Measurements from ENCODE around the gene CNTN4.

The CNTN4 gene

DNA sequence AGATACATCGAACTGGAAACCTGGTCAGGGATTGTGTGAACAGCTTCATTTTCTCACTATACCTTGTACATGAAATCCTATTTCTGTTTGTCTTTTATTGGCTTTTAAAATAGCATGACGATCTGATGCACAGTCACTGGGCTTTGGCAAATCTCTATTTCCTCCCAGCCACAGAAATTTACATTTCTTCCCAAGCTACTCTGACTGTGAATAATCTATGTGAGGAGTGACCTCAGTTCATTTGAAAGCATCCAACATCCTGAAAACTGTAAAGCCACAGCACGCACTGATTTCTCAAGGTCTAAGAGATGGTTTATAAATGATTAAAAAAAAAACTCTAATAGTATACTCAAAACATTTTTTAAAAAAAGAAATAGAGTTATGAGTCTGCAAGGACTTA lies 561.2 kb downstream of the CNTN4 start:
- TF ChIP-seq, protein P1, sequence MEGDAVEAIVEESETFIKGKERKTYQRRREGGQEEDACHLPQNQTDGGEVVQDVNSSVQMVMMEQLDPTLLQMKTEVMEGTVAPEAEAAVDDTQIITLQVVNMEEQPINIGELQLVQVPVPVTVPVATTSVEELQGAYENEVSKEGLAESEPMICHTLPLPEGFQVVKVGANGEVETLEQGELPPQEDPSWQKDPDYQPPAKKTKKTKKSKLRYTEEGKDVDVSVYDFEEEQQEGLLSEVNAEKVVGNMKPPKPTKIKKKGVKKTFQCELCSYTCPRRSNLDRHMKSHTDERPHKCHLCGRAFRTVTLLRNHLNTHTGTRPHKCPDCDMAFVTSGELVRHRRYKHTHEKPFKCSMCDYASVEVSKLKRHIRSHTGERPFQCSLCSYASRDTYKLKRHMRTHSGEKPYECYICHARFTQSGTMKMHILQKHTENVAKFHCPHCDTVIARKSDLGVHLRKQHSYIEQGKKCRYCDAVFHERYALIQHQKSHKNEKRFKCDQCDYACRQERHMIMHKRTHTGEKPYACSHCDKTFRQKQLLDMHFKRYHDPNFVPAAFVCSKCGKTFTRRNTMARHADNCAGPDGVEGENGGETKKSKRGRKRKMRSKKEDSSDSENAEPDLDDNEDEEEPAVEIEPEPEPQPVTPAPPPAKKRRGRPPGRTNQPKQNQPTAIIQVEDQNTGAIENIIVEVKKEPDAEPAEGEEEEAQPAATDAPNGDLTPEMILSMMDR (conservative IDR thresholded peaks at IDR 0.05; ENCODE audit: low read depth, low read length), result no peak
- DNase-seq (ENCODE audit: low read depth), result peak; percentile 29
- H3K4me3 ChIP-seq (ENCODE audit: low read depth, low read length), result no peak overlapping the region

DNA sequence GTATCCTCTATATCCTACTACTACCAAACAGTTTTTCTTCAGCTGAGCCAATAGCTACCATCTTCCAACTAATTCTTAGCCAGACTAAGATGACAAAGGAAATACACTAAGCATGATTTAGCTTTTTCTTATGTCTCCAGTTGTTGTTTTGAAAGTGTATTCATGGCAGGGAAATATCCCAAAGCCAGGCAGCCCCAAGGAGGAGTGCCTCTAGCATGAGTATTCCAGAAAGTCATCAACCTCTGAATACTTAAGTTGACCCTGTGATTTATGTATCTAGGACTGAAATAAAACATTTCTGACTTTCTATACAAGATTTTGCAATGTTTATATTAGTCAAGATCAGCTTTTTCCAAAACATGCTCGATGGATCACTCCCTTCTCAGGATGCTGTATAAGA lies 562.4 kb downstream of the CNTN4 start:
- DNase-seq (ENCODE audit: low read depth), result peak; percentile 47
- TF ChIP-seq, protein P1 (conservative IDR thresholded peaks at IDR 0.05; ENCODE audit: low read depth, low read length), result no peak
- no peak overlapping the region for H3K4me3 ChIP-seq (ENCODE audit: low read depth, low read length)

DNA sequence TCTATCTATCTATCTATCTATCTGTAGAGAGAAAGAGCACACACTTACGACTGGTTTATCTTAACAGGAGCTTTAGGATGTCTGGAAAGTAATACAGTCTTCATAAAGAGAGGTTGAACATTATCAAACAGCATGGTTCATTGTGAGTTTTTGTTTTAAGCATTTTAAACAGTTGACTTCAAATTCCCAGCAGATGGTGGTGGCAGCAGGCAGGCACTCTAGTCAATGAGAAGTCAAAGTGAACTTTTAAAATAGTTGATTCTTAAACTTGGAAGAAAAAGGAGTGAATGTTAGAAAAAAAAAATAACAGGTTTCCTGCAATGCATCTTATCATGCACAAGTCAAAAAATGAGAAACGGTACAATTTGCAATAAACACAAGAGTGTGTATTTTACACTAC lies 578.8 kb downstream of the CNTN4 start:
- no peak overlapping the region for H3K4me3 ChIP-seq (ENCODE audit: low read depth, low read length)
- no peak for DNase-seq (ENCODE audit: low read depth)
- TF ChIP-seq, protein P1 (conservative IDR thresholded peaks at IDR 0.05; ENCODE audit: low read depth, low read length), result no peak

DNA sequence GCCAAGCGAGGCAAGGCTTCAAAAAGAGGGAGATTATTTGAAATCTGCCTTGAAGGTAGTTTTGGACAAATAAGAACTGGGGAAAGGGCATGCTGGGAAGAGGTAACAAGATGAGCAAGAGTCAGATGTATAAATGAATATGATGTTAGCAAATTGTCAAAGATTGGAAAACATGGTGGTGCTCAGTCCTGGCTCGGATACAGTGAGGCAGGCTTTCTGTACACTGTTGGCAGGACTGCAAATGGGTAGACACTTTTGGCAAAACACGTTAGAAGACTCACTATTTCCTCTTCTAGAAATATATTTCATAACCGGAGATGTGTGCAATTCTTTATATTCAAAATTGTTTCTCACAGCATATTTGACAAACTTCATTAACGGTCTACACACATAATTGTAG lies 581.6 kb downstream of the CNTN4 start:
- TF ChIP-seq, protein P1 (conservative IDR thresholded peaks at IDR 0.05; ENCODE audit: low read depth, low read length), result no peak
- DNase-seq (ENCODE audit: low read depth), result no peak
- H3K4me3 ChIP-seq (ENCODE audit: low read depth, low read length), result no peak overlapping the region

DNA sequence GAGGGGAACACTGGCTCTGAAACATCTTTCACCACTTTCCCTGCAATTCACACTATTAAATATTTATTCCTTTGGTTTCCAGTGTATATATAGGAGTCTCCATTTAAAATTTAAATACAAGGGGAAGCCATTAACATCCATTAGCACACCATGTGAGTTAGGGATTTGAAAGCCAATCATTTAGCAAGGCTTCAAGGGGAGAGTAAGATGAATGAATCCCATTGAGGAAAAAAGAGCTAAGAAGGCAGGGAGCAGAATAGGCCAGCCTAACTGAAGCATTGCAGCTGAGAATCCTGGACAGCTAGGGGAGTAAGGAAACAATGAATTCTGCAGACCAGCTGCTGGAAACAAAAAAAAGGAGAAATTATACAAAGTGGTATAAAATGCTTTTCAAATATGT lies 585.4 kb downstream of the CNTN4 start:
- DNase-seq (ENCODE audit: low read depth), result no peak
- TF ChIP-seq, protein P1 (conservative IDR thresholded peaks at IDR 0.05; ENCODE audit: low read depth, low read length), result no peak
- H3K4me3 ChIP-seq (ENCODE audit: low read depth, low read length), result no peak overlapping the region

DNA sequence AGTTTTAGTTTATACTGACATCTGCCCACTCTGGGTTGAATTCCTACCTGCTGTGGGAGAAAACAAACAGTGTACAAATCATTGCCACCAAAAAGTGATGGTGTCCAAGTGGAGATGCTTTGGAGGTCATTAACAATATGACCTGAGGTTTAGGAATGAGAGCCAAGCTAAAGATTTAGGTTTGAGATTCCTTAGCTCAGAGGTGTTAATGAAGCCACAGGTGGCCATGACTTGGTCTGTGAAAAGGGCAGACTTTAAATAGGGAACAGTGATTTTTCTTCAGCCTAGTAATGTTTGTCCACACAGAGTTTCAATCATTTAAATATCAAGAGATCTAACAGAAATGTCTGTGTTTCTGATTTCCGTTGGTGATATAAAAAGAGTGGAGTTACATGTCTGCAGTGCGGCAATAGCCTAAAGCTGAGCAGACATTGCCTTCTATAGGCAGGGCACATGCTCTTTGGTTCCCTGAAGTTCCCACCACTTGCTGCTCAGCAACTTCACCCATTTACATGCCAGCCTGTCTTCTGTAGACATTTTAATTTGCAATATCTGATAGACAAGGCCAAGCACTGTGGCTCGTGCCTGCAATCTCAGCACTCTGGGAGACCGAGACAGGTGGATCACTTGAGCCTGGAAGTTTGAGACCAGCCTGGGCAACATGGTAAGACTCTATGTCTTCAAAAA lies 588.3 kb downstream of the CNTN4 start:
- no peak for DNase-seq (ENCODE audit: low read depth)
- no peak overlapping the region for H3K4me3 ChIP-seq (ENCODE audit: low read depth, low read length)
- TF ChIP-seq, protein P1 (conservative IDR thresholded peaks at IDR 0.05; ENCODE audit: low read depth, low read length), result no peak

DNA sequence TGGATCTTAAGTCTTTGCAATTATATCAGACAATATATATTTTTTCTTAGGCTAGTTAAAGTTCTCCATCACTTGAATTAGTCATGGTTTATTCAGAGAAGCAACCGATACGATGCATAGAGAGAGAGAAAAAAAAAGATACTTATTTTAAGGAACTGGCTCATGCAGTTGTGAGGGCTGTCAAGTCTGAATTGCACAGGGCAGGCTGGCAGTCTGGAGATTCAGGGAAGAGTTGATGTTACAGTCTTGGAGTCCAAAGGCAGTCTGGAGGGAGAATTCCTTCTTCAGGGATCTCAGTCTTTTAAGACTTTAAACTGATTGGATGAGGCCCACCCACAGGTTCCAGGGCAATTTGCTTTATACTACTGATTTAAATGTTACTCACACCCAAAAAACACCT lies 598.9 kb downstream of the CNTN4 start:
- H3K4me3 ChIP-seq (ENCODE audit: low read depth, low read length), result no peak overlapping the region
- DNase-seq (ENCODE audit: low read depth), result no peak
- TF ChIP-seq, protein P1 (conservative IDR thresholded peaks at IDR 0.05; ENCODE audit: low read depth, low read length), result no peak

Data from choroid plexus epithelial cell (primary cell).